GM12878 (cell line): Measurements from ENCODE around the gene AHNAK. TPM values are rescaled to one million over a fixed set of nuclear protein-coding genes. Genes with fewer than 3 reads are reported as not detected.

ENCODE experiments used
- ATAC-seq: fragments of 200-7000 bp; cut with Tn5 transposase; 3 replicates; pipeline ENCODE4 v1.9.1; 2020; ENCODE audit warnings: mild to moderate bottlenecking, moderate library complexity
- BruUV-seq: library from RNA; stranded (reverse); fragments of 400-500 nt; replicated peaks from 2 replicates; lab custom pipeline; 2021; lab: Mats Ljungman, UMichigan
- CTCF ChIA-PET: fragments of 300-600 bp; sonication (Branson Sonifier 250); formaldehyde crosslinking; extraction: SDS; loops from one replicate; lab custom pipeline; 2021; ENCODE audit warnings: inconsistent platforms; lab: Yijun Ruan, JAX
- POLR2A ChIA-PET: fragments of 350-600 bp; formaldehyde crosslinking; extraction: SDS; loops from one replicate; lab custom pipeline; 2021; ENCODE audit warnings: inconsistent platforms; lab: Charles Lee
- RAD21 ChIA-PET: fragments of 300-600 bp; sonication (Branson Sonifier 250); formaldehyde crosslinking; loops from one replicate; lab custom pipeline; 2023; ENCODE audit warnings: antibody characterized with exemption; ENCODE audit not compliant: unreplicated experiment; lab: Charles Lee
- SMC1A ChIA-PET: fragments of 300-600 bp; sonication (Branson Sonifier 250); formaldehyde crosslinking; loops from one replicate; lab custom pipeline; 2023; ENCODE audit not compliant: unreplicated experiment, uncharacterized antibody; lab: Charles Lee
- DNase-seq: peaks from one replicate; pipeline ENCODE4 v3.0.0-alpha.2; 2011; ENCODE audit warnings: low read depth, low spot score
- FAIRE-seq: peaks from 3 replicates; lab custom pipeline; 2011; peaks lifted over from hg19 to GRCh38; lab: Jason Lieb, UNC
- H2AFZ ChIP-seq: 2 replicates; pipeline ENCODE4 v1.6.0; 2011; ENCODE audit warnings: low read depth, low read length, control low read depth; ENCODE audit not compliant: control insufficient read depth
- H3K27ac ChIP-seq: 2 replicates; pipeline ENCODE4 v1.5.1; 2011; ENCODE audit warnings: control low read depth; ENCODE audit not compliant: control insufficient read depth, insufficient read depth
- H3K27me3 ChIP-seq, 2 experiments: replicated peaks in 1 of 2; 2 replicates each; pipeline versions ENCODE4 v1.6.0 to v1.6.1; 2011; ENCODE audit warnings: low read length in 1 of 2; ENCODE audit not compliant: control insufficient read depth in 2 of 2, insufficient read depth in 2 of 2
- H3K36me3 ChIP-seq, 2 experiments: 2 replicates each; pipeline ENCODE4 v1.5.1; 2011; ENCODE audit warnings: low read length in 1 of 2; ENCODE audit not compliant: control insufficient read depth in 2 of 2, insufficient read depth in 2 of 2
- H3K4me1 ChIP-seq: 2 replicates; pipeline ENCODE4 v1.6.1; 2011; ENCODE audit warnings: mild to moderate bottlenecking, low read length, moderate library complexity, mixed read lengths; ENCODE audit not compliant: control insufficient read depth, insufficient read depth
- H3K4me2 ChIP-seq: 2 replicates; pipeline ENCODE4 v1.6.0; 2011; ENCODE audit warnings: control low read depth; ENCODE audit not compliant: control insufficient read depth, insufficient read depth
- H3K4me3 ChIP-seq: fragments of 200-600 bp; sonication (generic); 2 replicates; pipeline ENCODE4 v1.5.1; 2016
- H3K79me2 ChIP-seq: 2 replicates; pipeline ENCODE4 v1.6.0; 2011; ENCODE audit warnings: low read length; ENCODE audit not compliant: control insufficient read depth, insufficient read depth
- H3K9ac ChIP-seq: 2 replicates; pipeline ENCODE4 v1.8.0; 2011; ENCODE audit warnings: low read length, control low read depth, mixed read lengths; ENCODE audit not compliant: control insufficient read depth, insufficient read depth
- H3K9me3 ChIP-seq: replicated peaks from 3 replicates; pipeline ENCODE4 v1.5.1; 2011; ENCODE audit warnings: mild to moderate bottlenecking, low read length; ENCODE audit not compliant: control insufficient read depth, insufficient read depth
- H4K20me1 ChIP-seq: 2 replicates; pipeline ENCODE4 v1.6.0; 2011; ENCODE audit not compliant: control insufficient read depth, insufficient read depth
- BCL11A ChIP-seq: IDR thresholded peaks from 2 replicates; pipeline ENCODE4 v1.6.1; 2011; ENCODE audit warnings: low read depth, low read length
- CBX3 ChIP-seq: fragments of 200-600 bp; sonication (generic); IDR thresholded peaks from 2 replicates; pipeline ENCODE4 v1.6.1; 2016; ENCODE audit warnings: low read depth, borderline replicate concordance
- GATAD2B ChIP-seq: fragments of 450-650 bp; conservative IDR thresholded peaks from 2 replicates; pipeline ENCODE4 v1.6.1; 2017; ENCODE audit warnings: low read depth, mild to moderate bottlenecking, moderate library complexity
- HDAC2 ChIP-seq: fragments of 200-600 bp; sonication (generic); IDR thresholded peaks from 2 replicates; pipeline ENCODE4 v1.6.1; 2017
- NFYA ChIP-seq: IDR thresholded peaks from 2 replicates; pipeline ENCODE4 v1.6.1; 2011; ENCODE audit warnings: low read depth, mild to moderate bottlenecking, low read length, improper control_type of control experiment, borderline replicate concordance
- NFYB ChIP-seq: IDR thresholded peaks from 2 replicates; pipeline ENCODE4 v1.6.1; 2011; ENCODE audit warnings: low read depth, mild to moderate bottlenecking, low read length, improper control_type of control experiment, moderate library complexity; ENCODE audit not compliant: insufficient read depth
- NR2C1 ChIP-seq: fragments of 450-650 bp; IDR thresholded peaks from 2 replicates; pipeline ENCODE4 v1.6.1; 2017; ENCODE audit warnings: antibody characterized with exemption, mild to moderate bottlenecking, moderate library complexity
- SIX5 ChIP-seq: IDR thresholded peaks from 2 replicates; pipeline ENCODE4 v1.6.1; 2011; ENCODE audit warnings: mild to moderate bottlenecking, low read depth, low read length, moderate library complexity; ENCODE audit not compliant: severe bottlenecking
- TAF1 ChIP-seq: IDR thresholded peaks from 2 replicates; pipeline ENCODE4 v1.6.1; 2011; ENCODE audit warnings: mild to moderate bottlenecking, low read depth, low read length, borderline replicate concordance
- TBL1XR1 ChIP-seq: IDR thresholded peaks from 2 replicates; pipeline ENCODE4 v1.6.1; 2012; ENCODE audit warnings: low read depth, low read length, improper control_type of control experiment
- ZNF207 ChIP-seq: fragments of 450-650 bp; IDR thresholded peaks from 2 replicates; pipeline ENCODE4 v1.6.1; 2014; ENCODE audit warnings: antibody characterized with exemption, mild to moderate bottlenecking, borderline replicate concordance
- ZNF592 ChIP-seq: fragments of 450-650 bp; IDR thresholded peaks from 2 replicates; pipeline ENCODE4 v1.6.1; 2017; ENCODE audit warnings: mild to moderate bottlenecking, moderate library complexity
- WGBS: methylation state at CpG from one replicate; pipeline ENCODE4 v1.1.6; 2016; ENCODE audit warnings: low lambda C conversion rate; ENCODE audit not compliant: insufficient replicate concordance, insufficient coverage; ENCODE audit errors: missing lambda C conversion rate; 5-methylcytosine and 5-hydroxymethylcytosine counted together
- in situ Hi-C: fragments of 300-500 bp; cut with MboI; formaldehyde crosslinking; loops from 9 replicates; pipeline ENCODE4 v1.14.3; 2018; ENCODE audit warnings: mixed read lengths
- intact Hi-C: fragments of 100-400 bp; cut with micrococcal nuclease; formaldehyde crosslinking; loops from one replicate; pipeline ENCODE4 v1.14.2; 2022; ENCODE audit not compliant: unreplicated experiment
- polyA plus RNA-seq, 11 experiments: library from polyadenylated mRNA; depleted of rRNA in 4 of 11; unstranded in 6 of 11; stranded (reverse) in 5 of 11; fragments of >200 nt; fragmentation: Nextera tagmentation in 4 of 11; fragmentation: Illumina TruSeq in 1 of 11; extraction: Ambion mirVana in 4 of 11; extraction: Trizol in 1 of 11; gene quantifications; 1 replicate in 1 of 11; 2 replicates in 10 of 11; pipeline versions ENCODE4 v1.2.1 to v1.2.3, GENCODE V29; 2011 to 2016; ENCODE audit warnings: inconsistent platforms in 2 of 11, missing spikeins in 2 of 11, low read depth in 1 of 11
- total RNA-seq, 4 experiments: library from RNA; depleted of rRNA in 3 of 4; stranded (reverse); fragments of >200 nt in 3 of 4; fragmentation: Illumina TruSeq in 1 of 4; extraction: Trizol in 1 of 4; gene quantifications; 2 replicates each; pipeline versions ENCODE4 v1.2.1 to v1.2.3, GENCODE V29; 2013 to 2021
- TF ChIP-seq, protein P1 (sequence below): fragments of 450-650 bp; conservative IDR thresholded peaks from 2 replicates; pipeline ENCODE4 v1.6.1; 2017; ENCODE audit warnings: mild to moderate bottlenecking, moderate library complexity
- TF ChIP-seq, protein P2 (sequence below), 3 experiments: IDR thresholded peaks in 2 of 3; conservative IDR thresholded peaks in 1 of 3; 2 replicates each; pipeline ENCODE4 v1.5.1; 2011; ENCODE audit warnings: low read depth in 3 of 3, low read length in 3 of 3, mild to moderate bottlenecking in 3 of 3, control low read depth in 2 of 3, moderate library complexity in 2 of 3, inconsistent platforms in 1 of 3, mixed read lengths in 1 of 3; ENCODE audit not compliant: control insufficient read depth in 2 of 3, insufficient read depth in 1 of 3; ENCODE audit errors: extremely low read depth in 1 of 3
- TF ChIP-seq, protein P3 (sequence below): fragments of 450-650 bp; IDR thresholded peaks from 2 replicates; pipeline ENCODE4 v1.6.1; 2016; ENCODE audit warnings: mild to moderate bottlenecking

The AHNAK gene
- total and polyA plus RNA-seq, 10 of the 15 experiments (the other 5 are each of a cell fraction or from before 2014, with no cell fraction given): 0.76 to 90.3 (median 19.4) TPM

DNA sequence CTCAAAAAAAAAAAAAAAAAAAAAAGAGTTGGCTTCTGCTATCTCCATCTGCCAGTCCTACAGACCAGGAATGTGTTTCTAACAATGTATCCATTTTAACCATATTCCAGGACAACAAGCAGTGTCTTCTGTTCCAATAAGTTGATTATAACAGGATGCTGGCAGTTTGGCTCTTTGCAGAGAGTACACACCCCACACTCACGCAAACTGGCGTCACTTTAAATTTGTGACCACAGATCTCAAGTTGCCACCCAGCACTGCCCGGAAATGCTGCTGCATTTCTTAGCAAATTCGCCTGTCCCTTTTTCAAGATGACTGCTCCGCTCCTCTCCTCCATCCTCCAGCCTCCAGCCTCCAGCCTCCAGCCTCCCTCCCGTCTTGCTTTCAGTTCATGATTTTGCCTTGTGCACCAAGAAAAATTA is 83.5 kb downstream of the AHNAK start:
- Histone ChIP-seq H3K36me3 (no peaks in the 10 kb centered on the region), H2AFZ (no peak overlapping the region), H3K4me3 (no peak overlapping the region), H3K4me2 (no peak overlapping the region), H3K27ac (no peak overlapping the region), H3K79me2 (no peaks in the 10 kb centered on the region), H3K27me3 (no peaks in the 10 kb centered on the region), H4K20me1 (no peaks in the 10 kb centered on the region), H3K9ac (no peak overlapping the region), H3K4me1 (peaks cover 9% of the 10 kb centered on the region; the same call in 1 of the 2 replicates), H3K9me3 (no peaks in the 10 kb centered on the region; the same call in 2 of the 3 replicates)
- WGBS: 30% methylated on average over 6 of the region's 6 CpGs
- DNase-seq: no peak
- ChIA-PET SMC1A (interaction anchor here (0.7 to 2.2 kb wide), 4 partner anchors 39 to 95 kb away, joined by 3 to 16 read pairs (median 7); no protein-coding TSS in a partner anchor), CTCF (interaction anchor here (0.7 to 2.7 kb wide), 4 partner anchors 38 to 97 kb away, joined by 4 to 14 read pairs (median 6); no protein-coding TSS in a partner anchor), POLR2A (no interaction called here), RAD21 (interaction anchor here (0.9 kb wide), 1 partner anchor 80 kb away, joined by 4 read pairs; no protein-coding TSS in a partner anchor)
- FAIRE-seq: no peak
- no TSS peak for BruUV-seq
- ATAC-seq: peak; percentile 52
- in situ Hi-C loops (no loop called here), intact Hi-C loops (loop anchor here (10.0 kb wide), 1 partner anchor 222 kb away; the partner anchor contains the start of gene LRRN4CL)
- TF ChIP-seq GATAD2B (no peak), ZNF592 (no peak), TBL1XR1 (no peak), CBX3 (no peak), NR2C1 (no peak), BCL11A (no peak), NFYB (no peak), NFYA (no peak), HDAC2 (no peak), ZNF207 (no peak), SIX5 (no peak), TAF1 (no peak)
- TF ChIP-seq, protein P1, sequence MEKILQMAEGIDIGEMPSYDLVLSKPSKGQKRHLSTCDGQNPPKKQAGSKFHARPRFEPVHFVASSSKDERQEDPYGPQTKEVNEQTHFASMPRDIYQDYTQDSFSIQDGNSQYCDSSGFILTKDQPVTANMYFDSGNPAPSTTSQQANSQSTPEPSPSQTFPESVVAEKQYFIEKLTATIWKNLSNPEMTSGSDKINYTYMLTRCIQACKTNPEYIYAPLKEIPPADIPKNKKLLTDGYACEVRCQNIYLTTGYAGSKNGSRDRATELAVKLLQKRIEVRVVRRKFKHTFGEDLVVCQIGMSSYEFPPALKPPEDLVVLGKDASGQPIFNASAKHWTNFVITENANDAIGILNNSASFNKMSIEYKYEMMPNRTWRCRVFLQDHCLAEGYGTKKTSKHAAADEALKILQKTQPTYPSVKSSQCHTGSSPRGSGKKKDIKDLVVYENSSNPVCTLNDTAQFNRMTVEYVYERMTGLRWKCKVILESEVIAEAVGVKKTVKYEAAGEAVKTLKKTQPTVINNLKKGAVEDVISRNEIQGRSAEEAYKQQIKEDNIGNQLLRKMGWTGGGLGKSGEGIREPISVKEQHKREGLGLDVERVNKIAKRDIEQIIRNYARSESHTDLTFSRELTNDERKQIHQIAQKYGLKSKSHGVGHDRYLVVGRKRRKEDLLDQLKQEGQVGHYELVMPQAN: no peak
- TF ChIP-seq, protein P2, sequence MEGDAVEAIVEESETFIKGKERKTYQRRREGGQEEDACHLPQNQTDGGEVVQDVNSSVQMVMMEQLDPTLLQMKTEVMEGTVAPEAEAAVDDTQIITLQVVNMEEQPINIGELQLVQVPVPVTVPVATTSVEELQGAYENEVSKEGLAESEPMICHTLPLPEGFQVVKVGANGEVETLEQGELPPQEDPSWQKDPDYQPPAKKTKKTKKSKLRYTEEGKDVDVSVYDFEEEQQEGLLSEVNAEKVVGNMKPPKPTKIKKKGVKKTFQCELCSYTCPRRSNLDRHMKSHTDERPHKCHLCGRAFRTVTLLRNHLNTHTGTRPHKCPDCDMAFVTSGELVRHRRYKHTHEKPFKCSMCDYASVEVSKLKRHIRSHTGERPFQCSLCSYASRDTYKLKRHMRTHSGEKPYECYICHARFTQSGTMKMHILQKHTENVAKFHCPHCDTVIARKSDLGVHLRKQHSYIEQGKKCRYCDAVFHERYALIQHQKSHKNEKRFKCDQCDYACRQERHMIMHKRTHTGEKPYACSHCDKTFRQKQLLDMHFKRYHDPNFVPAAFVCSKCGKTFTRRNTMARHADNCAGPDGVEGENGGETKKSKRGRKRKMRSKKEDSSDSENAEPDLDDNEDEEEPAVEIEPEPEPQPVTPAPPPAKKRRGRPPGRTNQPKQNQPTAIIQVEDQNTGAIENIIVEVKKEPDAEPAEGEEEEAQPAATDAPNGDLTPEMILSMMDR (IDR thresholded peaks at IDR 0.05 in 2 of 3, conservative IDR thresholded peaks at IDR 0.05 in 1 of 3; ENCODE audit: control insufficient read depth in 2 of 3, extremely low read depth in 1 of 3, insufficient read depth in 1 of 3, low read depth in 3 of 3, low read length in 3 of 3): no peak
- TF ChIP-seq, protein P3, sequence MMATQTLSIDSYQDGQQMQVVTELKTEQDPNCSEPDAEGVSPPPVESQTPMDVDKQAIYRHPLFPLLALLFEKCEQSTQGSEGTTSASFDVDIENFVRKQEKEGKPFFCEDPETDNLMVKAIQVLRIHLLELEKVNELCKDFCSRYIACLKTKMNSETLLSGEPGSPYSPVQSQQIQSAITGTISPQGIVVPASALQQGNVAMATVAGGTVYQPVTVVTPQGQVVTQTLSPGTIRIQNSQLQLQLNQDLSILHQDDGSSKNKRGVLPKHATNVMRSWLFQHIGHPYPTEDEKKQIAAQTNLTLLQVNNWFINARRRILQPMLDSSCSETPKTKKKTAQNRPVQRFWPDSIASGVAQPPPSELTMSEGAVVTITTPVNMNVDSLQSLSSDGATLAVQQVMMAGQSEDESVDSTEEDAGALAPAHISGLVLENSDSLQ: no peak
